ENCODE results near the gene PTPRT.

The PTPRT gene

DNA sequence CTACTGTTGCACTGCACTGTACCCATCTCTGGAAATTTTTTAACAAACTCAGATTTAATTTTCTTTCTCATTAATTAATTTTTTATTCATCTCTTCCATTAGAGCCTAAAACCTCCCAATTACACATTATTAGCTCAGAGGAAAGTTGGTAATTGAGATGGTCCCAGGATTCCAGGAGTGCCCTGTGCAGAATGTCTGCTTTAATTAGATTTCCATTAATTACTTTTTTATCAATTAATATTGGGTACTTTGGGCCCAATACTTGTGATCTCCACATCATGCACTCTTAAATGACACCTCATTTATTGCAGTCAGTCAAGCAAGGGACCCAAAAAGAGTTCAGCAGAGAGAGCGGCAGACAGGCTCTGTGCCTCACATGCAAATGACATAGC lies 232.0 kb downstream of the PTPRT start:
- H3K4me3 ChIP-seq (ENCODE audit: low read depth, low read length): no peak overlapping the region
- TF ChIP-seq MYC (IDR thresholded peaks at IDR 0.05; ENCODE audit: low read depth, low read length) (no peak), POLR2A (IDR thresholded peaks at IDR 0.05; ENCODE audit: extremely low read depth, insufficient read length) (no peak)
- TF ChIP-seq, protein P1, sequence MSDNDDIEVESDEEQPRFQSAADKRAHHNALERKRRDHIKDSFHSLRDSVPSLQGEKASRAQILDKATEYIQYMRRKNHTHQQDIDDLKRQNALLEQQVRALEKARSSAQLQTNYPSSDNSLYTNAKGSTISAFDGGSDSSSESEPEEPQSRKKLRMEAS (IDR thresholded peaks at IDR 0.05; ENCODE audit: low read depth, low read length): no peak
- TF ChIP-seq, protein P2, sequence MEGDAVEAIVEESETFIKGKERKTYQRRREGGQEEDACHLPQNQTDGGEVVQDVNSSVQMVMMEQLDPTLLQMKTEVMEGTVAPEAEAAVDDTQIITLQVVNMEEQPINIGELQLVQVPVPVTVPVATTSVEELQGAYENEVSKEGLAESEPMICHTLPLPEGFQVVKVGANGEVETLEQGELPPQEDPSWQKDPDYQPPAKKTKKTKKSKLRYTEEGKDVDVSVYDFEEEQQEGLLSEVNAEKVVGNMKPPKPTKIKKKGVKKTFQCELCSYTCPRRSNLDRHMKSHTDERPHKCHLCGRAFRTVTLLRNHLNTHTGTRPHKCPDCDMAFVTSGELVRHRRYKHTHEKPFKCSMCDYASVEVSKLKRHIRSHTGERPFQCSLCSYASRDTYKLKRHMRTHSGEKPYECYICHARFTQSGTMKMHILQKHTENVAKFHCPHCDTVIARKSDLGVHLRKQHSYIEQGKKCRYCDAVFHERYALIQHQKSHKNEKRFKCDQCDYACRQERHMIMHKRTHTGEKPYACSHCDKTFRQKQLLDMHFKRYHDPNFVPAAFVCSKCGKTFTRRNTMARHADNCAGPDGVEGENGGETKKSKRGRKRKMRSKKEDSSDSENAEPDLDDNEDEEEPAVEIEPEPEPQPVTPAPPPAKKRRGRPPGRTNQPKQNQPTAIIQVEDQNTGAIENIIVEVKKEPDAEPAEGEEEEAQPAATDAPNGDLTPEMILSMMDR (IDR thresholded peaks at IDR 0.05; ENCODE audit: low read depth, low read length): no peak
- no peak for DNase-seq (ENCODE audit: low read depth)

DNA sequence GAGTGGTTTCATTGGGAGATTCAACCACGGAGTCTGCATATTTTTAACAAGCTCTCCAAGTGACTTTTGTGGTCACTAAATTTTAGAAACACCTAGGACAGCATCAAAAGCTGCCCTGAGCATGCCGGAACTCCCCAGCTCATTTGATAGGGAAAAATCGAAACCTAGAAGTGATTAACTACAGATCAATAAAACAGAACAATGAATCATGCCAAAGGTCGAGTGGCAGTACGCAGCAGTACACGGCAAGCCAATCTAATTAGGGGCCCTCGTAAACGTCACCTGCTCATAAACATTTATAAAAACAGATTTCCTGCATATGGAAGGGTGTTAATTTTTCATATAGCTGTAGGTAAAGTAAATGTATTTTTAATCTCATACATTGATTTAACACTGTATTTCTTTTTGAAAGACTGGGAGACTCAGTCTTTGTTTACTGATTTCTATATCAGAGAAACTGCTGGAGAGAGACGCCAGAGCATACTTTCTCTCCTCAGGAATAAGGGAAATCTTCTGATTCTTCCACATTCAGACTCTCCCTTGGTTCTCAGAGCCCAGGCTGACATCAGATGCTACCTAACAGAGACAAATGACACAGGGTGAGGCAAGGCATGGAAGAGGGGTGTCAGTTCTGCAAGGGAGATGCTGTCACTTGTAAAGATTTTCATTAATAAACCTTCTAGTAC lies 232.5 kb downstream of the PTPRT start:
- DNase-seq (ENCODE audit: low read depth): no peak
- TF ChIP-seq MYC (IDR thresholded peaks at IDR 0.05; ENCODE audit: low read depth, low read length) (no peak), POLR2A (IDR thresholded peaks at IDR 0.05; ENCODE audit: extremely low read depth, insufficient read length) (no peak)
- TF ChIP-seq, protein P2 (IDR thresholded peaks at IDR 0.05; ENCODE audit: low read depth, low read length): no peak
- TF ChIP-seq, protein P1 (IDR thresholded peaks at IDR 0.05; ENCODE audit: low read depth, low read length): no peak
- no peak overlapping the region for H3K4me3 ChIP-seq (ENCODE audit: low read depth, low read length)

DNA sequence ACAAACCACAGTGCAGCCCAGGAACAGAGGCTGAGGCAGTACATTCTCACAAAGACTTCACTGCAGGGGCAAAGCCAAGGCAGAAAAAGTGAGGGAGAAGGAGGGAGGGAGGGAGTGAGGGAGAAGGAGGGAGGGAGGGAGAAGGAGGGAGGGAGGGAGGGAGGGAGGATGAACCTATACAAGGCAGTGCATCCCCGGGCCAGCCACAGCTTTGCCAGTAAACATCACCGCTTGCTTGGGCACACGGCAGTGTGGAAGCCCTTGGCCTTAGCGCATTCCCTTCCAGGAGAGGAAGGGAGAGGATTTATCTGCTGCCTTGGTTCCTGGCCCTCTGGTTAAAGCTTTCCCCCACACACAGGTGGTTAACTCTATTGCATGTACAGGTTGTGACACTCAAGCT lies 234.0 kb downstream of the PTPRT start:
- TF ChIP-seq, protein P1 (IDR thresholded peaks at IDR 0.05; ENCODE audit: low read depth, low read length): no peak
- no peak for TF ChIP-seq POLR2A (IDR thresholded peaks at IDR 0.05; ENCODE audit: extremely low read depth, insufficient read length)
- no peak for TF ChIP-seq MYC (IDR thresholded peaks at IDR 0.05; ENCODE audit: low read depth, low read length)
- TF ChIP-seq, protein P2 (IDR thresholded peaks at IDR 0.05; ENCODE audit: low read depth, low read length): no peak
- no peak overlapping the region for H3K4me3 ChIP-seq (ENCODE audit: low read depth, low read length)
- DNase-seq (ENCODE audit: low read depth): no peak

DNA sequence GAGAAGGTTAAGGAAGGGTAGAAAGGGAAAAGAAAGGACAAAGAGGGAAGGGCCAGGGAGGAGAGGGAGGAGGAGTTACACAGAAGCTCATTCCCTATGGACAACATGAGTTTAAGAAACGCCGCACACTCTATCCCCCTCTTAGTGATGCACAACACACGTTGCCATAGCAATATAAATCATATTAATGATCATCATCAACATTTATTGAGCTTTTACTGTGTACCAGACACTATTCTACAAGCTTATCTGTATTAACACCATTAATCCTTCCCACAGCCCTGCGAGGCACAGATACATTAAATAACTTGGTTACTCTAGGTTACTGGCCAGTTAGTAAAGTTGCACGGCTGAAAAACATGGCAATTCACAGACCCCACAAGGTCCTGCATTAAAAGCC lies 234.8 kb downstream of the PTPRT start:
- H3K4me3 ChIP-seq (ENCODE audit: low read depth, low read length): no peak overlapping the region
- DNase-seq (ENCODE audit: low read depth): no peak
- TF ChIP-seq, protein P2 (IDR thresholded peaks at IDR 0.05; ENCODE audit: low read depth, low read length): no peak
- TF ChIP-seq MYC (IDR thresholded peaks at IDR 0.05; ENCODE audit: low read depth, low read length) (no peak), POLR2A (IDR thresholded peaks at IDR 0.05; ENCODE audit: extremely low read depth, insufficient read length) (no peak)
- TF ChIP-seq, protein P1 (IDR thresholded peaks at IDR 0.05; ENCODE audit: low read depth, low read length): no peak

DNA sequence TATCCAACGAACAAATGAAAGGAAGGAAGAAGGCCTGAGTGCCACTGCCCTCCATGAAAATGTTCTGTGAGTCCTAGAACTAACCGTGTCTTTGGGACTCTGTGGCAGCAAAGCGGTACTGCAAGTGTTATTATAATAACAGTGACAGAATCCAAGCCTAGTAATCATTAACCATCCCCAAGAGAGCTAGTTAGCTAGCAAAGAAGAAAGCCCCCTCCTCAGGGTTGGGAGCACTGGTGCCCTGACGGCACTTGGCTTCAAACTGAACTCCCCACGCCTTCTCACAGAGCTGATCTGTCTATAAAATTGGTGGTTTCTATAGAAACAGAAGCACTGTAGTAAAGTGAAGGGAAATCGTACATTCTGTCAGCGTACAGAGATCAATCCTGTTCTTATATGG lies 239.8 kb downstream of the PTPRT start:
- H3K4me3 ChIP-seq (ENCODE audit: low read depth, low read length): no peak overlapping the region
- DNase-seq (ENCODE audit: low read depth): no peak
- TF ChIP-seq, protein P1 (IDR thresholded peaks at IDR 0.05; ENCODE audit: low read depth, low read length): no peak
- TF ChIP-seq POLR2A (IDR thresholded peaks at IDR 0.05; ENCODE audit: extremely low read depth, insufficient read length) (no peak), MYC (IDR thresholded peaks at IDR 0.05; ENCODE audit: low read depth, low read length) (no peak)
- TF ChIP-seq, protein P2 (IDR thresholded peaks at IDR 0.05; ENCODE audit: low read depth, low read length): no peak

Data from NB4 (cell line).